ENCODE measurements around the gene COL1A2. TPM values are rescaled to one million over a fixed set of nuclear protein-coding genes. Genes with fewer than 3 reads are reported as not detected.

COL1A2 gene
- total RNA-seq, 1 experiment from 2014 or later: 144 TPM

DNA sequence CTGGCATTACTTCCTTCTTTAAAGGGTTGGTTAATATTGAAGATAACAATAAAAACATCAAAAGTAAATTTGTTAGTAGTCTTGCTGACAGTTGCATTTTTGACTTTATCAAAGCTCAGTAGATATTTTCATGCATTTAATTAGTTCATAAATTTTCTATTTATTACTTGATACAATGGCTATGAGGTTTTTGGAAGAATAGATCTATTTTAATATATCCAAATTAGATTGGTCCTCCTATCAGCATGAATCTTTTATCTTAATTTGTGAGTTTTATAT lies 16.4 kb downstream of the COL1A2 start:
- no peak overlapping the region for H3K4me3 ChIP-seq (ENCODE audit: low read depth, low read length, poor library complexity, severe bottlenecking)
- no peak overlapping the region for H3K27ac ChIP-seq (ENCODE audit: low read depth, low read length, poor library complexity, severe bottlenecking)
- intact Hi-C loops (cut with micrococcal nuclease; ENCODE audit: unreplicated experiment): no loop called here
- no TSS peak for BruUV-seq (replicated peaks)
- H3K4me1 ChIP-seq (ENCODE audit: insufficient read depth, low read length, poor library complexity, severe bottlenecking): no peaks in the 10 kb centered on the region
- POLR2A ChIA-PET (ENCODE audit: low non-redundant PET): no interaction called here
- TF ChIP-seq, protein P1, sequence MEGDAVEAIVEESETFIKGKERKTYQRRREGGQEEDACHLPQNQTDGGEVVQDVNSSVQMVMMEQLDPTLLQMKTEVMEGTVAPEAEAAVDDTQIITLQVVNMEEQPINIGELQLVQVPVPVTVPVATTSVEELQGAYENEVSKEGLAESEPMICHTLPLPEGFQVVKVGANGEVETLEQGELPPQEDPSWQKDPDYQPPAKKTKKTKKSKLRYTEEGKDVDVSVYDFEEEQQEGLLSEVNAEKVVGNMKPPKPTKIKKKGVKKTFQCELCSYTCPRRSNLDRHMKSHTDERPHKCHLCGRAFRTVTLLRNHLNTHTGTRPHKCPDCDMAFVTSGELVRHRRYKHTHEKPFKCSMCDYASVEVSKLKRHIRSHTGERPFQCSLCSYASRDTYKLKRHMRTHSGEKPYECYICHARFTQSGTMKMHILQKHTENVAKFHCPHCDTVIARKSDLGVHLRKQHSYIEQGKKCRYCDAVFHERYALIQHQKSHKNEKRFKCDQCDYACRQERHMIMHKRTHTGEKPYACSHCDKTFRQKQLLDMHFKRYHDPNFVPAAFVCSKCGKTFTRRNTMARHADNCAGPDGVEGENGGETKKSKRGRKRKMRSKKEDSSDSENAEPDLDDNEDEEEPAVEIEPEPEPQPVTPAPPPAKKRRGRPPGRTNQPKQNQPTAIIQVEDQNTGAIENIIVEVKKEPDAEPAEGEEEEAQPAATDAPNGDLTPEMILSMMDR (conservative IDR thresholded peaks at IDR 0.05; ENCODE audit: low read depth, low read length): no peak
- no peak for TF ChIP-seq EZH2 (IDR thresholded peaks at IDR 0.05; ENCODE audit: borderline replicate concordance, low read depth, low read length, poor library complexity, severe bottlenecking)
- CTCF ChIA-PET: no interaction called here
- no peaks in the 10 kb centered on the region for H3K27me3 ChIP-seq (replicated peaks; ENCODE audit: insufficient read depth, low read depth, low read length, poor library complexity)
- DNase-seq (ENCODE audit: low spot score): no peak
- peaks cover 97% of the 10 kb centered on the region for H3K36me3 ChIP-seq (ENCODE audit: insufficient read depth, low read length, poor library complexity, severe bottlenecking)
- no peaks in the 10 kb centered on the region for H3K9me3 ChIP-seq (ENCODE audit: low read depth, low read length, poor library complexity, severe bottlenecking)

DNA sequence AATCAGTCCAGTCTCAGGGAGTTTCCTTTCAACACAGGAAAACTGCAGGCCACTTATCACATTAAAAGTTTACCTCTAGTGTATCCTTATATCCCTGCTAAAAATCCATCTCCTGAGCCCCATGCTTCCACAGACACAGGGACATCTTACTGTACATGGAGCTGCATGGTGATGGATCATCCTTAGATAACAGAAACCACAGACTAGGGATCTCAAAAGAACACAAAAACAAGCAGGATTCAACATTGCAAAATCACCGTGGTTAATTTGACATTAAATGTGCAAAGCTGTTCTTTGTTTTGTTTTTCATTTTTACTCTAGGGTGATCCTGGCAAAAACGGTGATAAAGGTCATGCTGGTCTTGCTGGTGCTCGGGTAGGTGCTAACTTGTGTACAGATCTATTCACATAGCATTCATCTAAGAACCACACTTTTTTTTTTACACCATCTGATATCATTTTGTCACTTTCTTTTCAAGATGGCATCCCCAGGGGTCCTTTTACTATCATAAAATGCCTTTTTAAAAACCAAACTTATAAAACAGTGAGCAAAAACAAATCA lies 18.1 kb downstream of the COL1A2 start:
- H3K36me3 ChIP-seq (ENCODE audit: insufficient read depth, low read length, poor library complexity, severe bottlenecking): peaks cover 97% of the 10 kb centered on the region
- BruUV-seq (replicated peaks): no TSS peak
- no peak overlapping the region for H3K4me3 ChIP-seq (ENCODE audit: low read depth, low read length, poor library complexity, severe bottlenecking)
- intact Hi-C loops (cut with micrococcal nuclease; ENCODE audit: unreplicated experiment): no loop called here
- no peaks in the 10 kb centered on the region for H3K27me3 ChIP-seq (replicated peaks; ENCODE audit: insufficient read depth, low read depth, low read length, poor library complexity)
- no peak for DNase-seq (ENCODE audit: low spot score)
- H3K27ac ChIP-seq (ENCODE audit: low read depth, low read length, poor library complexity, severe bottlenecking): no peak overlapping the region
- ChIA-PET POLR2A (ENCODE audit: low non-redundant PET) (no interaction called here), CTCF (no interaction called here)
- H3K9me3 ChIP-seq (ENCODE audit: low read depth, low read length, poor library complexity, severe bottlenecking): no peaks in the 10 kb centered on the region
- peaks cover under 1% of the 10 kb centered on the region for H3K4me1 ChIP-seq (ENCODE audit: insufficient read depth, low read length, poor library complexity, severe bottlenecking)
- no peak for TF ChIP-seq EZH2 (IDR thresholded peaks at IDR 0.05; ENCODE audit: borderline replicate concordance, low read depth, low read length, poor library complexity, severe bottlenecking)
- TF ChIP-seq, protein P1 (conservative IDR thresholded peaks at IDR 0.05; ENCODE audit: low read depth, low read length): no peak

DNA sequence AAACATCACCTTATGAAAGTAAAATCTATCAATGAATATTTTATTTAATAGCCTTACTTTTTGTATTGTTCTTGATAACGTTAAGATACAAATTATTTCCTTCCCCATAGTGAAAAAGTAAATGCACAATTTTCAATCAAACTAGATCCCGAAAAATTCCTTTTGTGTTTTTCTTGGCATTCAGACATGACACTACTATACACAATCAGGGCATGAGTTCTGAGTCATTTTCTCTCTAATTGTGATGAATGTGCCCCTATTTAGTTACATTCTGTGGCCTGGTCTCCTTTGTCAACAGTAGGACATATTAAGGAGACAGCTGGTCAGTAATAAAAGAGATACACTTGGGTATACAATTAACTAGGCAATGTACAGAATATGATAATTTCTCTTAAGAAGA lies 19.8 kb downstream of the COL1A2 start:
- Histone ChIP-seq H3K27me3 (replicated peaks; ENCODE audit: insufficient read depth, low read depth, low read length, poor library complexity) (no peaks in the 10 kb centered on the region), H3K9me3 (ENCODE audit: low read depth, low read length, poor library complexity, severe bottlenecking) (no peaks in the 10 kb centered on the region), H3K27ac (ENCODE audit: low read depth, low read length, poor library complexity, severe bottlenecking) (no peak overlapping the region), H3K36me3 (ENCODE audit: insufficient read depth, low read length, poor library complexity, severe bottlenecking) (peaks cover 97% of the 10 kb centered on the region), H3K4me3 (ENCODE audit: low read depth, low read length, poor library complexity, severe bottlenecking) (no peak overlapping the region), H3K4me1 (ENCODE audit: insufficient read depth, low read length, poor library complexity, severe bottlenecking) (peaks cover 4% of the 10 kb centered on the region)
- ChIA-PET POLR2A (ENCODE audit: low non-redundant PET) (no interaction called here), CTCF (no interaction called here)
- intact Hi-C loops (cut with micrococcal nuclease; ENCODE audit: unreplicated experiment): no loop called here
- TF ChIP-seq, protein P1 (conservative IDR thresholded peaks at IDR 0.05; ENCODE audit: low read depth, low read length): no peak
- no peak for TF ChIP-seq EZH2 (IDR thresholded peaks at IDR 0.05; ENCODE audit: borderline replicate concordance, low read depth, low read length, poor library complexity, severe bottlenecking)
- no peak for DNase-seq (ENCODE audit: low spot score)
- no TSS peak for BruUV-seq (replicated peaks)
